C1 segment of cervical spinal cord (tissue), 14 donors: ENCODE data around the gene RIOK2.

ENCODE experiments used
- DNase-seq, 14 donors: peaks; one replicate each; lab custom pipeline; 2025; lab: John Stamatoyannopoulos, UW

Gene RIOK2

DNA sequence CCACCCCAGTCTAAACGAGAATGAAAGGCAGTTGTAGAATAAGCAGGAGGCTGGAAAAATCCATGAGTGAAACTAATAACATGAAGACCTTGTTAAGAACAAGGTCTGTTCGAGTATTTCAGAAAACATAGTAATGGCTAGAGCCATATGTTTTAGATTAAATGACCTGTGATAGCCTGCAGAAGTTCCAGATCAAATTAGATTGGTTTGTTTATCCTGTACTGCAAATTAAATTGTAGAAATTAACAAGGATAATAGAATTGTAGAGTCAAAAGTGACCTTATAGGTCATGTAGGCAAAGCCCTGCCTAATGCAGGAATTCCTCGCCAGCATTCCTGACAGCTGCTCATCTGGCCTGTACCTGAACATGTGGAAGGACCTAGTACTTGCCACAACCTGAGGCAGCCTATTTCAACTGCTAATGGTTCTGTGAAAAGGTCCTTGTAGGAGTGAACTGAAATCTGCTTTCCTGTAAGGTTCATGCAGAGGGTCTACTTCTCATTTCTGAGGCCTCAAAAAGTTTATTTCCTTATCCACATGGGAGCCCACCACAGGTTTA is 57.8 kb downstream of the RIOK2 start:
- no peak for DNase-seq

DNA sequence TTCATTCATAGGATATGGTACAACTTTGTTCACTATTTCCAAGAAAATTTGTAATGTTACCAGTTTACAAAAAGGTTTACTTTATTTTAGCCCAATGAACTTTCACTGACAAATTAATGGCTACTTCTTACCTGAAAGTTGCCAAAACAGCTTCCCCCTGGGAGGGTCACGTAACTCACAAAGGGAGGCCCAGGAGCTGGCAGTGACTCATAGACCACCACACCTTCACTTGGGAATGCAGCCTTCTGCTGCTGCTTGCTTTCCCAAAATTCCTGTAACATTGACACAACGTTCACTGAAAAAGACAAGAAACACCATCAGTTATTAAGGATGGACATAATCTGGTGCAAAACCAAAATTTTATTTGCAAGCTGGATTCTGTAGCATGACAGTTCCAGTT is 58.7 kb downstream of the RIOK2 start:
- DNase-seq: no peak

DNA sequence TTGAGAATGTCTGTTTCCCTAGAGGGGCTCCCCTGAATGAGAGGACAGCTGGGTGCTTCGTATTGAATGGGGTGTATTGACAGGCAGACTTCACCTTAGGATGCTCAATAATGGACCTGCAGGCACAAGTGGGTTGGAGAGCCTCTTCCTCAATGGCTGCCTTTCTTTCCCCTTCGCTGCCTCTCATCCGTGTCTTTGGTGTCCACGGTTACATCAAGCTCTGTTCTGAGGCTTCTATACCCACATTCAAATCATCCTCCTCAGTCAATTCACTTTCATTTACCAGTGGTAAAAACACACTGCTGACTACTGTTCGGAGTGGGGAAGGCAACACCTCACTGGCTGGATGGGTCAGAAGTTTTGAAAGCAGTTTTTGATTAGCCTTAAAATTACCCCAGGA is 61.2 kb downstream of the RIOK2 start:
- DNase-seq: no peak

DNA sequence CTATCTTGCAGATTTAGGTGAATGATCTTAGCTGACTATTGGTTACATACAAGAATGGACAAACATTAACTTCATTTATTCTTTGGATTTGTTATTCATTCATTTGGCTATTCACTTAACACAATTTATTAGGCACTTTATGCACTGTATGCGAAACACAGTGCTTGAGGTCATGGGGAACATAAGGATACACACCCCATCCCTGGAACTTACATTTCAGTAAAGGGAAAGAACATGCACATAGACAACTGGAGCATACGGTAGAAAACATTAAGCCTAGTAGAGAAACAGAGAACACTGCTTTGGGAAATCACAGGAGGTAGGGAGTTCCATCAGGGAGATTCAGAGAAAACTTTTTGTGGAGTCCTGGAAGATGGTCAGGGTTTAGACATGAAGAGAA is 62.9 kb downstream of the RIOK2 start:
- DNase-seq: no peak

GRCh38 chr5:97119007-97119390 is 64.0 kb downstream of the RIOK2 start:
- no peak for DNase-seq

- no peak for DNase-seq
These were observed 64.6 kb downstream of the RIOK2 start for GRCh38 chr5:97118261-97119006.

GRCh38 chr5:97115932-97116331 is 67.1 kb downstream of the RIOK2 start:
- DNase-seq: no peak

DNA sequence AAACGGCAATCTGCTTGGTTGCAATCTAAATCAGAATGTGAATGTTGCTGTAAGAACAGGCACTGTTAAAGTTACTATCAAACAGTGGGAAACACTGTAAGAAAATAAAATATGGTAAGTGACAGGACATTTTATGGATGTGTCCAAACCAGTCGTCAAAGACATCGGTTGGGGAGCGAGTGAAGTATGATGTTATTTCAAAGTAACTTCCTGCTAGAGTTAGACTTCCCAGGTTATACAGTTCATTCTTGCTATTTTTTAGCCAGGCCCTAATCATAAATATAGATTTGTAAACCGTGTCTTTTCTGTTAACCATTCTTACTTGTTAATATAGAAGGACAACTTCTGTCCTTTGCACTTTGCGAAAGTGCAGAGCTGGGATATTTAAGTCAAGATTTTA is 70.8 kb downstream of the RIOK2 start:
- no peak for DNase-seq

- no peak for DNase-seq
These were observed 71.4 kb downstream of the RIOK2 start for GRCh38 chr5:97111616-97112015.

- DNase-seq: peak in 1 of 14 donors; percentile 9
These were observed 72.0 kb downstream of the RIOK2 start for GRCh38 chr5:97111004-97111403.
